GM13976 (cell line): ENCODE measurements around the gene PDK2.

ENCODE experiments used
- DNase-seq: peaks from one replicate; pipeline ENCODE4 v3.0.0; 2012; ENCODE audit warnings: low spot score
- CTCF ChIP-seq: IDR thresholded peaks from 2 replicates; pipeline ENCODE4 v1.5.1; 2012; ENCODE audit warnings: borderline replicate concordance, mild to moderate bottlenecking; ENCODE audit not compliant: insufficient read depth; ENCODE audit errors: extremely low read depth, missing control alignments, control extremely low read depth
- in situ Hi-C: fragments of 300-500 bp; cut with MboI; formaldehyde crosslinking; loops from one replicate; pipeline ENCODE4 v1.12.0; 2022; ENCODE audit warnings: low sequenced_read_pairs, mixed read lengths, inconsistent platforms; ENCODE audit not compliant: unreplicated experiment

Gene PDK2

GRCh38 chr17:50133028-50133768 lies 38.0 kb downstream of the PDK2 start:
- no peak for DNase-seq
- in situ Hi-C loops = no loop called here

GRCh38 chr17:50133769-50134099 lies 38.6 kb downstream of the PDK2 start:
- no peak for TF ChIP-seq CTCF
- in situ Hi-C loops = no loop called here

More at GRCh38 chr17:50133028-50133768, 38.0 kb downstream of the PDK2 start:
- no peak for TF ChIP-seq CTCF

GRCh38 chr17:50134206-50135110 lies 39.3 kb downstream of the PDK2 start:
- no peak for TF ChIP-seq CTCF
- DNase-seq = no peak
- in situ Hi-C loops = no loop called here

More at GRCh38 chr17:50133769-50134099, 38.6 kb downstream of the PDK2 start:
- DNase-seq = no peak

- in situ Hi-C loops = no loop called here
- no peak for DNase-seq
- no peak for TF ChIP-seq CTCF
Measured at GRCh38 chr17:50135316-50136095, 40.4 kb downstream of the PDK2 start.

GRCh38 chr17:50136096-50136687 lies 41.0 kb downstream of the PDK2 start:
- no peak for TF ChIP-seq CTCF
- DNase-seq = no peak
- in situ Hi-C loops = no loop called here

- in situ Hi-C loops = no loop called here
- no peak for TF ChIP-seq CTCF
Measured at GRCh38 chr17:50137042-50137441, 41.9 kb downstream of the PDK2 start.

More at GRCh38 chr17:50137042-50137441, 41.9 kb downstream of the PDK2 start:
- no peak for DNase-seq
